Smooth muscle cell (in vitro differentiated cells): Measurements from ENCODE around the gene RNLS. TPM values are rescaled to one million over a fixed set of nuclear protein-coding genes. Genes with fewer than 3 reads are reported as not detected.

Source experiments
- DNase-seq: peaks from one replicate; lab custom pipeline; 2025; ENCODE audit not compliant: unreplicated experiment; lab: John Stamatoyannopoulos, UW
- H2AFZ ChIP-seq: fragments of 200-600 bp; sonication (generic); 2 replicates; pipeline ENCODE4 v1.6.0; 2016; ENCODE audit warnings: antibody characterized with exemption, low read depth, mild to moderate bottlenecking
- H3F3A ChIP-seq: fragments of 200-600 bp; sonication (generic); 2 replicates; pipeline ENCODE4 v1.6.0; 2017; ENCODE audit warnings: antibody characterized with exemption, low read depth
- H3K27ac ChIP-seq: fragments of 200-600 bp; sonication (generic); 2 replicates; pipeline ENCODE4 v1.5.1; 2016; ENCODE audit warnings: low read depth, mild to moderate bottlenecking
- H3K27me3 ChIP-seq: fragments of 200-600 bp; sonication (generic); 2 replicates; pipeline ENCODE4 v1.6.1; 2016; ENCODE audit warnings: low read depth, mild to moderate bottlenecking
- H3K36me3 ChIP-seq: fragments of 200-600 bp; sonication (generic); 2 replicates; pipeline ENCODE4 v1.5.1; 2016; ENCODE audit warnings: low read depth
- H3K4me1 ChIP-seq: fragments of 200-600 bp; sonication (generic); 2 replicates; pipeline ENCODE4 v1.5.1; 2016; ENCODE audit warnings: low read depth
- H3K4me2 ChIP-seq: fragments of 200-600 bp; sonication (generic); 2 replicates; pipeline ENCODE4 v1.6.0; 2016; ENCODE audit warnings: mild to moderate bottlenecking
- H3K4me3 ChIP-seq: fragments of 200-600 bp; sonication (generic); 2 replicates; pipeline ENCODE4 v1.5.1; 2016; ENCODE audit warnings: mild to moderate bottlenecking
- H3K79me2 ChIP-seq: fragments of 200-600 bp; sonication (generic); 2 replicates; pipeline ENCODE4 v1.6.0; 2016; ENCODE audit warnings: low read depth, mild to moderate bottlenecking
- H3K9ac ChIP-seq: fragments of 200-600 bp; sonication (generic); 2 replicates; pipeline ENCODE4 v1.6.0; 2016; ENCODE audit warnings: low read depth
- H3K9me3 ChIP-seq: fragments of 200-600 bp; sonication (generic); replicated peaks from 2 replicates; pipeline ENCODE4 v1.5.1; 2016; ENCODE audit warnings: low read depth
- H4K20me1 ChIP-seq: fragments of 200-600 bp; sonication (generic); 2 replicates; pipeline ENCODE4 v1.6.0; 2016; ENCODE audit warnings: low read depth
- CTCF ChIP-seq: fragments of 200-600 bp; sonication (generic); IDR thresholded peaks from 2 replicates; pipeline ENCODE4 v1.5.1; 2017; ENCODE audit warnings: borderline replicate concordance, mild to moderate bottlenecking, antibody characterized with exemption; ENCODE audit not compliant: insufficient read depth, poor library complexity, severe bottlenecking
- WGBS: methylation state at CpG from one replicate; pipeline ENCODE4 v1.1.7; 2016; ENCODE audit warnings: low lambda C conversion rate; 5-methylcytosine and 5-hydroxymethylcytosine counted together
- polyA plus RNA-seq: library from polyadenylated mRNA; unstranded; fragments of >200 nt; fragmentation: Nextera tagmentation; extraction: Ambion mirVana; gene quantifications from 2 replicates; pipeline ENCODE4 v1.2.1, GENCODE V29; 2016
- total RNA-seq: library from RNA; depleted of rRNA; stranded (reverse); fragments of >200 nt; gene quantifications from 2 replicates; pipeline ENCODE4 v1.2.3, GENCODE V29; 2014

RNLS gene
- total and polyA plus RNA-seq, 2 experiments from 2014 or later: 4.8 to 11.2 TPM

GRCh38 chr10:88253622-88254021 is 329.5 kb downstream of the RNLS start:
- Histone ChIP-seq H3K36me3 (no peaks in the 10 kb centered on the region), H4K20me1 (no peaks in the 10 kb centered on the region), H3K4me3 (no peak overlapping the region), H3K4me2 (no peak overlapping the region), H3K9ac (no peak overlapping the region), H3K27me3 (no peaks in the 10 kb centered on the region), H2AFZ (no peak overlapping the region), H3K79me2 (no peaks in the 10 kb centered on the region), H3K9me3 (no peaks in the 10 kb centered on the region), H3K27ac (no peak overlapping the region), H3F3A (no peaks in the 10 kb centered on the region), H3K4me1 (no peaks in the 10 kb centered on the region)
- DNase-seq: no peak
- TF ChIP-seq CTCF: no peak
- 84% methylated on average over 2 of the region's 2 CpGs for WGBS

- no peaks in the 10 kb centered on the region for H4K20me1 ChIP-seq
- 92% methylated on average over 3 of the region's 3 CpGs for WGBS
- H3K27me3 ChIP-seq: no peaks in the 10 kb centered on the region
- H3K9ac ChIP-seq: no peak overlapping the region
- H2AFZ ChIP-seq: no peak overlapping the region
- no peak for DNase-seq
- no peaks in the 10 kb centered on the region for H3K9me3 ChIP-seq
- TF ChIP-seq CTCF: no peak
- no peak overlapping the region for H3K4me3 ChIP-seq
- H3K79me2 ChIP-seq: no peaks in the 10 kb centered on the region
- no peaks in the 10 kb centered on the region for H3K4me1 ChIP-seq
- no peaks in the 10 kb centered on the region for H3F3A ChIP-seq
- H3K36me3 ChIP-seq: no peaks in the 10 kb centered on the region
- H3K27ac ChIP-seq: no peak overlapping the region
- H3K4me2 ChIP-seq: no peak overlapping the region
Measured at GRCh38 chr10:88253128-88253527, 330.0 kb downstream of the RNLS start.

- Histone ChIP-seq H3K4me3 (no peak overlapping the region), H3K4me2 (no peak overlapping the region), H3K9ac (no peak overlapping the region), H3K27ac (no peak overlapping the region), H3K4me1 (peaks cover 10% of the 10 kb centered on the region), H3K9me3 (no peaks in the 10 kb centered on the region), H4K20me1 (no peaks in the 10 kb centered on the region), H3F3A (peaks cover under 1% of the 10 kb centered on the region), H3K79me2 (no peaks in the 10 kb centered on the region), H3K27me3 (no peaks in the 10 kb centered on the region), H2AFZ (no peak overlapping the region), H3K36me3 (no peaks in the 10 kb centered on the region)
- no peak for TF ChIP-seq CTCF
- 64% methylated on average over 2 of the region's 2 CpGs for WGBS
- DNase-seq: no peak
Measured at GRCh38 chr10:88249450-88249849, 333.7 kb downstream of the RNLS start.

GRCh38 chr10:88246675-88247074 is 336.4 kb downstream of the RNLS start:
- peaks cover 9% of the 10 kb centered on the region for H3F3A ChIP-seq
- H3K27me3 ChIP-seq: no peaks in the 10 kb centered on the region
- H3K4me1 ChIP-seq: peaks cover 24% of the 10 kb centered on the region
- H3K9ac ChIP-seq: no peak overlapping the region
- no peak for TF ChIP-seq CTCF
- no peak overlapping the region for H3K4me3 ChIP-seq
- H3K36me3 ChIP-seq: no peaks in the 10 kb centered on the region
- H3K9me3 ChIP-seq: no peaks in the 10 kb centered on the region
- H4K20me1 ChIP-seq: no peaks in the 10 kb centered on the region
- H3K27ac ChIP-seq: peak overlapping the region; percentile 66
- 89% methylated on average over 4 of the region's 4 CpGs for WGBS
- no peaks in the 10 kb centered on the region for H3K79me2 ChIP-seq
- no peak overlapping the region for H2AFZ ChIP-seq
- no peak overlapping the region for H3K4me2 ChIP-seq
- DNase-seq: no peak
